NCI-H1048 (cell line): ENCODE data around the gene ASB16.
"Not testable (repeated sequence)": the region's sequence is repeated elsewhere in the genome, so short reads cannot be mapped to it uniquely, and the experiment has no call there.

Source experiments
- DNase-seq: peaks from one replicate; lab custom pipeline; 2025; lab: John Stamatoyannopoulos, UW

Gene ASB16, protein sequence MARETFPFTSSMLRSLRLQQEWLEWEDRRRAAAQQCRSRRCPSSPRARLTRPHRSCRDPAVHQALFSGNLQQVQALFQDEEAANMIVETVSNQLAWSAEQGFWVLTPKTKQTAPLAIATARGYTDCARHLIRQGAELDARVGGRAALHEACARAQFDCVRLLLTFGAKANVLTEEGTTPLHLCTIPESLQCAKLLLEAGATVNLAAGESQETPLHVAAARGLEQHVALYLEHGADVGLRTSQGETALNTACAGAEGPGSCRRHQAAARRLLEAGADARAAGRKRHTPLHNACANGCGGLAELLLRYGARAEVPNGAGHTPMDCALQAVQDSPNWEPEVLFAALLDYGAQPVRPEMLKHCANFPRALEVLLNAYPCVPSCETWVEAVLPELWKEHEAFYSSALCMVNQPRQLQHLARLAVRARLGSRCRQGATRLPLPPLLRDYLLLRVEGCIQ

DNA sequence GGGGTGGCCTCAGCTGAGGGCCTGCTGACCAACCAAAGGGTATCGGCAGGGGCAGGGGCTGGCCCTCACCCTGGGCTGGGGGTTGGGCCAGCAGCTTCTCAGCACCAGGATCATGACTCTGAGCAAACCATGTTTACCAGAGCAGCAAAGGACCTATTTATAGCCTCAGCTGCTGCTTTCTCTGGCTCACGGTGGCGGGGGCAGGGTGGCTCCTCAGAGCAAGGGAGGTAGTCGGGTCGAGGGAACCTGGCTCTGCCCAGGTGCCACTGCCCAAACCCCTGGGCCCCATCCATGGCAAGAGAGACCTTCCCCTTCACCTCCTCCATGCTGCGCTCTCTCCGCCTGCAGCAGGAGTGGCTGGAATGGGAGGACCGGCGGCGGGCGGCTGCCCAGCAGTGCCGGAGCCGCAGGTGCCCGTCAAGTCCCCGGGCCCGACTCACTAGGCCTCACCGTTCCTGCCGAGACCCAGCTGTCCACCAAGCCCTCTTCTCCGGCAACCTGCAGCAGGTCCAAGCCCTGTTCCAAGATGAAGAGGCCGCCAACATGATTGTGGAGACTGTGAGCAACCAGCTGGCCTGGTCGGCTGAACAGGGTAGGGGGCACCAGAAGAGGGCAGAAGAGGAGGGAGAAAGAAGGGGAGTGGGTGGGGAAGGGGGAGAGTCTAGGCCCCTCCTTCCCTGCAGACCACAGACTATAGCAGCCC lies at the start of gene ASB16:
Gene ASB16, plus strand, starts transcription at position 206 of the 703 bp plus-strand sequence. Its CDS starts 86 bp downstream, at position 292.
- no peak for DNase-seq

DNA sequence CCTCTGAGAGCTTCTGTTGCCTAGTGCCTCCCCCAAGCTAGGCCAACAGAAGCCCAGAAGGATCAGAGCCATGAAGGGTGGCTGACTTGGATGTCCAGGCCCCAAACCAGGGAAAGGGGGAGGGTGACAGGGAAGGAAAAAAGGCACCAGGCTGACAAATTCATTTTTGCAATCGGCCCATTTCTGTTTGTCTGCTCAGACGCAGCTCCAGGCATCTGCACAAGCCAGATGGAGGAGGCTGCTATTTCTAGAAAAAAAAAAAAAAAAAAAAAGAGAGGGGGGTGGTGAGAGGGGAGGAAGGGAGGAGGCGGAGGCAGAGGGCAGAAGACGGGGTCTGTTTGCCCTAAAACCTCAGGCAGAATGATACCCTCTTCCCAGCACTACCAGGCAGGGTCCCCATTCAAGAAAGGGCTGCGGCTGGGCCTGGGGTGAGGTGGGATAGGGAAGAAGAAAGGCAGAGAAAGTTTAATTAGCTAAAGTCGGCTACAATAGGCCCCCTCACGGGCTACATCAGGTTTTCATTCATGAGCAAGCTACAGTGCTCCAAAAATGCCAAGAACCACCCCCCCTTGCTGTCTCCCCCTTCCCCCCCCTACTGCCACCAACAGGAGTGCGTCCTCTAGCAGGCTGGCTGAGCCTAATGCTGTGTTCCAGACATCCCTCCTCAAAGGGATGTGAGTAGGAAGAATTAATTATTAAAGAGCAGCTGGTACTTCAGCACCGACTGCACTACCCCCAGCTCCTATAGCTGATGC lies 49.5 kb upstream of the ASB16 start:
- no peak for DNase-seq

DNA sequence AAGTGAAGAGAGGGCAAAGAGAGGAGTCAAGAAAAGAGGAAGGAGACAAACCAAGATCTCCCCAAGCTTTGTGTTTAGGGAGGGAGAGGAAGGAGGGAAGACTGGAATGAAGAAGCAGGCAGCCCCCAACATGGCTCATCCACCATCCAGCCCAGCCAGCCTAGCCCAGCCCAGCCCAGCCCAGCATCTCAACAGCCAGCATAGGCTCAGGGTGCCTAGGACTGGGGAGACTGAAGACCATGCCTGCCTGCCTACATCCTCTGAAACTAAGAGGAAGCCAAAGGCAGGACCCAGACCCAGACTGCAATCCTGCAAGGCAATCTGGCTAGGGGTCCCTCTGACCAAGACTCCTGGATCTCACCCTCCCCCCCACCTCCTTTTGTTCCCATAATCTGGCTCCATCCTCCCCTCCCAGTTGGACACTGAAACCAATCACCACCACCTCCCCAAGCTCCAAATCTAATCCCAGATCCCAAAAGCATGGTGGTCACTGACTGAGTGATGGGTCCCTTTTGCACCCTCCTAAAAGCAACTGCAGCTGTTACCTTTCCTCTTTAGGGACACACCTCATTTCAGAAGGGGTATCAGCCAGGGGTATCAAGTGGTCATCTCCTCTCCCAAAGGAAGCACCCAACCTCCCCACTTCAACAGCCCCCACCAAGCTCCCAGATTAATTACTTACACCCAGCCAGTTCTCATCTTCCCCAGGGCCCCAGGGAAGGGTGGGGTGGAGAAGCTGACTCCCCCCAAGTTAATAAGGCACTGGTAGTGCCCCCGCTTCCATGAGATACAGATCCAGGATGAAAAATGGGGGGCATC lies 48.3 kb upstream of the ASB16 start:
- DNase-seq, result no peak

DNA sequence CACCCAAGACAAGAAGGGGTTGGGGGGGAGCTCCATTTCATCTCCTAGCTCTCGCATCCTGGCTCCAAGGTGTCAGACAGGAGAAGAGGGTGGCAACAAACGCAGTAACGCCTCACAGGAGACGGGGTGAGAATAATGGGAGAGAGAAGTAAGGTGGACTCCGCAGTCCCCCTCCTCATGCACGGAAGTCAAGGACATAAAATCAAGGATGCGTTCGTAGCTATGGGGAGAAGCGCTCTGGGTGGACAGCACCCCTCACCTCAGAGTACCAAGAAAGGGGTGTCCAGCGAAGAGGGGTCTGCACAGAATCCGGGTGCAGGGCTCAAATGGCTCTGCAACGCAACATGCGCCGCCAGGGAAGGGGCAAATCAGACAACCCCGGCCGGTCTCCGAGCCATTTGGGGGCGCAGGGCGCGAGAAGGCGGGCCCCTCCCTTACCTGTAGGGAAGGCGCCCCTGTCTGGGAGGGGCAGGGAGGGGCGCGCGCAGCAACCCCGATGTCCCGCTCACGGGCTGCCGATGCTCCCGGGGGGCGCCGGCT lies 47.6 kb upstream of the ASB16 start:
- DNase-seq, result no peak

DNA sequence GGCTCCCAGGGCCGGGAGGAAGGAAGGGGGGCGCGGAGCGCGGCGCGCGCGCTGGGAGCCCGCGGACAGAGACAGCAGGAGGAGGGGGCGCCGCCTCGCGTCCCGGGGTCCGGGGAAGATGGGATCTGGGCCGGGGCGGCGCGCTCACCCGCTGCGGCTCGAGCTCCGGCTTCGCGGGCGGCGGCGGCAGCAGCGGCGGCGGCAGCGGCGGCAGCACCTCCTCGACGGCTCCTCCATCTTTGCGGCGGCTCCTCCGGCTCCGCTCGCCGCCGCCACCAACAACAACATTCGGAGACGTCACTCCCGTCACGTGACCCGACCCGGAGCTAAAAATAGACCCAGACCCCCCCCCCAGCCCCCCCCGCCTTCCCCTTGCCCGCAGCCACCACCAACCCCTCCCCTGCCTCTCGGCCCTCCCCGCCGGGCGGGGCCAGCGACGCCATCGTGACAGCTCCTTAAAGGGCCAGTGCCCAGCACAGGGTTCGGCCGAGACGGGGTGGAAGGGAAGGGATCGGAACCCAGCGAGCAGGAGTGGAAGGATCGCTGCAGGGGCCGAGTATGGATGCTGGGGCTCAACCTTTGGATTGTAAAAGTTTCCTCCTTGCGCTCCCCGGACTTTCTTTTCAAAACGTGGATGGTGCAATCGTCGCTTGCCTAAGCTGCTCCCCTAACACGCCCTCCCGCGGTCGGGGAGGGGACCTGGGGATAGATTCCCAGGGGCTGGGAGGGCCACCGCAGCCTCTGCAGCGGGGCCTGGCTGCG lies 47.0 kb upstream of the ASB16 start, which contains the start of gene HDAC5:
Gene HDAC5, minus strand, starts transcription at position 286 of the 762 bp plus-strand sequence. CDS start 6,126 bp downstream, outside the sequence.
- DNase-seq, result peak; percentile 81

DNA sequence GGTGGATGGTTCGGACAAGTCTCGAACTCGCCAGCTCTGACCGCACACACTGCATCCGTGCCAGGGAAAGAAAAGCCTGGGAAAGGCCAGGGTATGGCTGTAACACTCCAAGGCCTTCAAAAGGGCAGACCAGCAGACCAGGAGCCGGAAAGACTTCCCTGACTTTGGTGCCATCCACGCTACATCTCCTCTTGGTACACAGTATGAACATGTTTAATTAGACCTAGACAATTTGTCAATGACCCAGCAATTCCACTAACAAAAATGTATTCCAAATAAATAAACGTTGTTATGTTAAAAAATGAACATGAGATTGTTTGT lies 46.4 kb upstream of the ASB16 start:
- DNase-seq, result no peak

DNA sequence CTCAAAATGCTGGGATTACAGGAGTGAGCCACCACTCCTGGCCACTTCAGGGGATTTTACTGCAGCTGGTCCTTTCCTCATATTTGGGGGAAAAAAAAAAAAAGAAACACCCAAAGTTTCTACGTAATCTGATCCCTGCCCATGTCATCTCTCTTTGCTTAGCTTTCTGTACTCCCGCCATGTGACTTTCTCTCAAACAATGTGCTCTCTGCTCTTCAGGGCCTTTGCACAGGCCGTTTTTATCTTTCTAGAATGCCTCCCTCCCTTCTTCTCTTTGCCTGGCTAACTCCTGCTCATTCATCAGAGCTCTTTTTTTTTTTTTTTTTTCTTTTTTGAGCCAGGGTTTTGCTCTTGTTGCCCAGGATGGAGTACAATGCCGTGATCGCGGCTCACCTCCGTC lies 42.1 kb upstream of the ASB16 start:
- no peak for DNase-seq

DNA sequence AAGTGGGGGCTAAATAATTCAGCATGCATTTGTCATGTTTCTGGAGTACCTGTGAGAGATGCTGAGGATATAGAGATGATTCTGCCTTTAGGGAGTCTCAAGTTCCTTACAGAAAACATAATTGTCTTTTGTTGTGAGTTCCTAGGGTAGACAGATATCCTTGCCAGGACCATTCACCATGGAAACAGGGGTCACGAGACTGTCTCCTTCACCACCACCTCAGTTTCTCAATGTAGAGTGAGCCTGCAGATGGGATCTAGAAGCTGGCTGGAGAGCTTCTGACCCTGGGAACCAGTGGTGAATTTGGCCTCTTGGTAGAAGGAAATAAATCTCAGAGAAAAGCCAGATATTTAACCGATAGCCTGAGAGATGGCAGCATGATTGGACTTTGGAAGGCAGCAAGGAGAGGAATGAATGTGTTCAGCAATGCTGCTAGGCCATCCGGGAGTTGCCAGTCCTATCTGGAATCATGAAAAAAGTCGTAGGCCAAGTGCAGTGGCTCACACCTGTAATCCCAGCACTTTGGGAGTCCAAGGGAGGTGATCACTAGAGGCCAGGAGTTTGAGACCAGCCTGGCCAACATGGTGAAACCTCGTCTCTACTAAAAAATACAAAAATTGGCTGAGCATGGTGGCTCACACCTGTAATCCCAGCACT lies 39.7 kb upstream of the ASB16 start:
- no peak for DNase-seq

DNA sequence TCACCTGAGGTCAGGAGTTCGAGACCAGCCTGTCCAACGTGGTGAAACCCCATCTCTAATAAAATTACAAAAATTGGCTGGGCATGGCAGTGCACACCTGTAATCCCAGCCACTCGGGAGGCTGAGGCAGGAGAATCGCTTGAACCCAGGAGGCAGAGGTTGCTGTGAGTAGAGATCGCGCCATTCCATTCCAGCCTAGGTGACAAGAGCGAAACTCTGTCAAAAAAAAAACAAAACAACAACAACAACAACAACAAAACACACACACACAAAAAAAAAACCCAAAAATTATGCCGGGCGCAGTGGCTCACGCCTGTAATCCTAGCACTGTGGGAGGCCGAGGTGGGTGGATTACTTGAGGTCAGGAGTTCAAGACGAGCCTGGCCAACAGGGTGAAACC lies 39.1 kb upstream of the ASB16 start:
- DNase-seq, result not testable (repeated sequence)

DNA sequence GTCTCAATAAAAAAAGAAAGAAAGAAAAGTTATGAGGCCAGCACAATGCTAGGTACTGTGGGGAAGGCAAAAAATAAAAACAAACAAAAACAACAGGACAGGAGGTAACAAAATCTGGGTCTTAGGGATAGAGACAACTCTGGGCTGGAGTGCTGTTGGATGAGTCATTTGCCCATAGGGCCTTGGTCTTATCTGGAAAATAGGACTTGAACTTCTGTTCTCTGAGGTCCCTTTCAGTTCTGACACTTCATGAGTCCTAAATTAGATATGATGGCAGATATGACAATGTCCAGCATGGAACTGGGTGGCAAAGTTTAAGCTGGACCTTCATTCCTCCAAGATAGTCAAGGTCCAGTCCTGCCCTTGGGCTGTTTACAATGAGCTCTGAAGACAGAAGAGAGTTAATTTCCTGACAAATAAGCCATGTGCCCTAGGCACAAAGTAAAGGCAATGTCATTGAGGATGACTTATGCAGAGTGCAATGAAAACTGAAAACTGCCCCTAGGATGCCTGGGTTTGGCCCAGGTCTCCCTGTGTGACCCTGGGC lies 38.2 kb upstream of the ASB16 start:
- no peak for DNase-seq

DNA sequence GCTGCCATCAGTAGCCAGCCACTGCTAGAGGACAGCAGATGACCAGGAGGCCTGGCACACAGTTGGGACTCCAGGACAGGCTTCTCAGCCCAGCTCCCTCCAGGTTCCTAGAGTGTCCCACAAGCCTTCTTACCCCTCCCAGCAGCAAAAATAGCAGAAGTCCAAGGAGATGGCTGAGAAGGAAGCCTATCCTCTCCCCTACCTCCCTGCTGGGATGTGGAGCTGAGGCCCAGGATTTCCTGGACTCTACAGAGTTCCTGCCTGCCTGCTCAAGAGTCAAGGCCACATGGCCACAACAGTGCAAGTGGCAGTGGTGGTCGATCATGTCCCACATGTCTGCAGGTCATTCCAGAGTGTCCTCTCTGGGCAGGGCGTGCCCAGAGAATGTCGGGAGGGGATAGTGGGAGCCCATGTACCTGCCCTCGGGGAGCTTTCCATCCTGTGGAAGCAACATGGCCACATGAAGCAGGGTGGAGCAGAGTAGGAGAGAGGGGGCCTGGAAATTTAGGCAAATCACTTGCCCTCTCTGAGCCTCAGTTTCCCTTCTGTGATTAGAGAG lies 36.5 kb upstream of the ASB16 start:
- DNase-seq, result no peak

DNA sequence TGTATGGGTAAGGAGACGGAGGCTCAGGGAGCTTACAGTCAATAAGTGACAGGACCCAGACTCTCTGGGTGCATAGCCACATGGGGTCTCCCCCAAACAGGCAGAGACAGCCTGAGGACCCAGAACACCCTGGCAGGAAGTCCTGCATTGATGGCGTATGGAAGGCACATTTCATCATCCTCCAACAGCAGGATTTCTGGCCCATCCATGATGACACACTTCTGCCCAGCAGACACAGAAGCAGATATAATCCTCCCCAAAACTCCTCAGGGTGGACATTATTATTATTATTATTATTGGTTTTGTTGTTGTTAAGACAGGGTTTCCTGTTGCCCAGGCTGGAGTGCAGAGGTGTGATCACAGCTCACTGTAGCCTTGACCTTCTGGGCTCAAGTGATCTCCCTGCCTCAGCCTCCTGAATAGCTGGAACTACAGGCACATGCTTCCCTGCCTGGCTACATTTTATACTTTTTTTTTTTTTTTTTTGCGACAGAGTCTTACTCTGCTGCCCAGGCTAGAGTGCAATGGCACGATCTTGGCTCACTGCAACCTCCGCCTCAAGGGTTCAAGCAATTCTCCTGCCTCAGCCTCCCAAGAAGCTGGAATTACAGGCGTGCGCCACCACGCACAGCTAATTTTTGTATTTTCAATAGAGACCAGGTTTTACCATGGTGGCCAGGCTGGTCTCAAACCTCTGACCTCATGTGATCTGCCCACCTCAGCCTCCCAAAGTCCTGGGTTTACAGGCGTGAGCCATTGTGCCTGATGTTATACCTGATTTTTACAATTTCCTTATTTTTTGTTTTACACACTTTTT lies 35.5 kb upstream of the ASB16 start:
- DNase-seq, result no peak

DNA sequence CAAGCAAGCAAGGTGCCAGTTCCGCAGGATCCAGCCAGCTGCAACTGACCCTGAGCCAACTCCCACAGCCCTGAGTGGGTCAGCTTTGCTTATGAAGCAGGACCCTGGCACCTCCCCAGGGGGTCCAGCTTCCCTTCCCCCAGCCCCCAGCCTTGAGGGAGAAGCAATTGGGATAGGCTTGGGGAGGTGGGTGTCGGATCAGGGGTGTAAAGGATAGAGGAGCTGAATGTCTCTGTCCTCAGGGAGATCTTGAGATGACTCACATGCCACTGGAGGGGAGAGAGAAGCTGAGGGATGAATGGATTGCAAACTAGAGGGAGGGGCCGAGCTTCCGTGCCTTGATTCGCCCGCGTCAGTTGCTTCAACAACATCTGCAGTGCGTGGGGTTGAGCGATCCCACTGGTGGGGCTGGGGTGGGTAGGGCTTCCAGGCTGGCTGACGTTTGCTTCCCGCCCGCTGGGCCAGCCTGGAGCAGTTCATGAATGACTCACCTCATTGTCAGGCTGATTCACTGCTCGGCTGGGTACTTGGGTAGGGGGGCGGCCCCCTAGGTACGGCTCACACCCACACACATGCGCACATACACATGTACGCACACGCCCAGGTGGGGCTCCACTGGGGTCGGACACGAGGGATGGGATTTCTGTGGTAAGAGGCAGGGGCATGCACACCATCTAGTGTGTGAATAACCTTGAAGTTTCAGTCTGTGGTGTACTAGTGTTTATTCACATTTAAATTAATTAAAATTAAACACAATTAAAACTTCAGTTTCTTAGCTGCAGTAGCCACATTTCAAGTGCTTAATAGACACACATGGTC lies 32.4 kb upstream of the ASB16 start:
- DNase-seq, result no peak

DNA sequence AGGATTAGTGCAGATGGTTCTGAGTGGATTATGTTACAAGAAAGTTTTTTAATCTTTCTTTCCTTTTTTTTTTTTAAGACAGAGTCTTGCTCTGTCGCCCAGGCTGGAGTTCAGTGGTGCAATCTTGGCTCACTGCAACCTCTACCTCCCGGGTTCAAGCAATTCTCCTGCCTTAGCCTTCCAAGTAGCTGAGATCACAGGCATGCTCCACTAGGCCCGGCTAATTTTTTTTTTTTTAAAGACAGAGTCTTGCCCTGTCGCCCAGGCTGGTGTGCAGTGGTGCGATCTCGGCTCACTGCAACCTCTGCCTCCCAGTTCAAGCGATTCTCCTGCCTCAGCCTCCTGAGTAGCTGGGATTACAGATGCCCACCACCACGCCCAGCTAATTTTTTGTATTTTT lies 26.6 kb upstream of the ASB16 start:
- not testable (repeated sequence) for DNase-seq

DNA sequence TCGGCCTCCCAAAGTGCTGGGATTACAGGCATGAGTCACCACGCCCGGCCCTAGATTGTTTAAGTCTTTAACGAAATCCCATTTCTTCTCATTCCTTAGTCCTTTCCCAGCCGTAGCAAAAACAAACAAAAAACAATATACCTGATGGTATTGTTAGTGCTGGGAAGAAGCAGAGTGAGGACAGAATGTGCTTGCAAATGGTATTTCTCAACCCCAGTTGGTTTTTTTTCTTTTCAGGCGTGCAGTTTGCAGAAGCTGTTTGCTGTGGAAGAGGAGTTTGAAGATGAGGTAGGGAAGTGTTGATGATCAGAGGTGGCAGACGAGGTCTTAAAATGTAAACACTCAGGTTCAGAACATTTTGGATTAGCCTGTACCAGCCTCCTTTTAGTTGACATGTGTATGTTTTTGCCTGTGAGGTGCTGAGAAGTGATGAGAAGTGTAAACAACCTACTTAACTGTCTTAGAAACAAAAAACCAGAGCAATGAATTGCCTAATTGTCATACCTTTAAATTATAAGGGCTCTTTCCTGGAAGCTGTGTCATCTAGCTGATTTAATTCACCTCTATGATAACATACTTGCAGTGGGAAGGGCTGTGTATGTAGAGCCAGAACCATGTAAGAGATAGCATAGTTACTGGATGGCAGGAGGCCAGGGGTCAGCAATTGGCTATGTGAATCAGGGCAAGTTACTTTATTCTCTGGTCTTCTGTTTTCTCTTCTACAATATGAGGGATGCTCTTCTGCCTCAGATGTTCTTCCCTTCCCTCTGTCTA lies 25.4 kb upstream of the ASB16 start:
- DNase-seq, result no peak

DNA sequence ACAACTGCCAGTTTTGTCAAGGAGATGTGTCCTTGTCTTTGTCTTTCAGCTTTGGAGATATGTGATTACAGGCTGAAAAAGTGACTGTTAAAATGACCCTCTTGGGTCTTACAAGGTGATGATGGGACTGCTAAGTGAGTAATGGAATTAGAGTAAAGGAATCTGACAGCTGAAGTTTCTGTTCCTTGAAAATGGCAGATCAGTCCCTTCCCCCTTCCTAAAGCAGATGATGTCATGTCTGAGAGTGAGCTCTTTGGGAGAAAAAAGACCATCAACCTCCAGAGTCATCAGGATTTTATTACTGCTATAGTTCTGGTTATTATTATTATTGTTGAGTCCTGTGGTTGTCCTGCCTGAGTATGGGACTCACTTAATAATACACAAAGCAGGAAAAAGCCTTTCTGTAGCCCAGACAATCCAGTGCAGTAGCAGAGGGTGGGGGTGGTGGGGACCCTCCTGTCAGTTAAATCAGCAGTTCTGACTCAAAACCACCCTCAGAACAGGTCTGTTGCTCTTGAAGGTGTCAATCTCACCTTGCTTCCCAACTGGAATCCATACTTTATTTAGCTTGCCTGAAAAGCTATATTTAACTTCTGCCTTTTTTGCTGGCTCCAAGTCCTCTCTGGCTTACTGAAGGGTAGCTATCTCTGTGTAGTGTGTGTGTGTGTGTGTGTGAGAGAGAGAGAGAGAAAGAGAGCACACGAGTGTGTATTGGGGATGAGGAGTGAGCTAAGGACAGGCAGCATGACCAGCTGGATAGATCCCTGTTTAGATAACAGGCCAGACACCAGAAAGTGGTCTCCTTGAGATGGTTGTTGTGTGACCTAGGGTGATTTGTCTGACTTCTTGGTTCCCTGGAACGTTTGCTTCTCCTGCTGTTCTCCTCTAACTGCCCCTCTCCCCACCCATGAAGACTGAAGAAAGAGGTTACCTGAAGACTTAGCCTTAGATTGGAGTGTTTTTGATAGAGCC lies 23.8 kb upstream of the ASB16 start:
- DNase-seq, result no peak
